SK-N-MC (cell line): ENCODE results near the gene CABLES2.

ENCODE experiments used
- DNase-seq: peaks from one replicate; pipeline ENCODE4 v3.0.0-alpha.2; 2011; ENCODE audit warnings: low read depth, low spot score
- H3K27ac ChIP-seq: fragments of 200-600 bp; sonication (generic); 2 replicates; pipeline ENCODE4 v1.5.1; 2016; ENCODE audit warnings: mixed run types
- H3K36me3 ChIP-seq: fragments of 200-600 bp; sonication (generic); 2 replicates; pipeline ENCODE4 v1.6.1; 2017; ENCODE audit warnings: antibody characterized with exemption, low read length, mixed read lengths; ENCODE audit not compliant: insufficient read depth
- H3K4me3 ChIP-seq: fragments of 200-600 bp; sonication (generic); 2 replicates; pipeline ENCODE4 v1.5.1; 2016
- H3K9ac ChIP-seq: fragments of 200-600 bp; sonication (generic); 2 replicates; pipeline ENCODE4 v1.8.0; 2017; ENCODE audit warnings: mixed run types, mixed read lengths; ENCODE audit not compliant: insufficient read length
- H3K9me3 ChIP-seq: fragments of 200-600 bp; sonication (generic); 2 replicates; pipeline ENCODE4 v1.6.1; 2017; ENCODE audit warnings: low read depth, mild to moderate bottlenecking, antibody characterized with exemption, low read length, moderate library complexity, mixed read lengths
- EZH2 ChIP-seq: fragments of 200-600 bp; sonication (generic); IDR thresholded peaks from one replicate; pipeline ENCODE4 v1.6.1; 2017; ENCODE audit warnings: antibody characterized with exemption
- FOXP2 ChIP-seq: optimal IDR thresholded peaks from 2 replicates; pipeline ENCODE3; 2011; ENCODE audit warnings: mild to moderate bottlenecking, moderate library complexity; ENCODE audit not compliant: insufficient read depth; ENCODE audit errors: extremely low read length, control extremely low read depth
- POLR2AphosphoS5 ChIP-seq: IDR thresholded peaks from 2 replicates; pipeline ENCODE4 v1.6.1; 2012; ENCODE audit warnings: mild to moderate bottlenecking, low read depth, low read length, borderline replicate concordance

CABLES2 gene

DNA sequence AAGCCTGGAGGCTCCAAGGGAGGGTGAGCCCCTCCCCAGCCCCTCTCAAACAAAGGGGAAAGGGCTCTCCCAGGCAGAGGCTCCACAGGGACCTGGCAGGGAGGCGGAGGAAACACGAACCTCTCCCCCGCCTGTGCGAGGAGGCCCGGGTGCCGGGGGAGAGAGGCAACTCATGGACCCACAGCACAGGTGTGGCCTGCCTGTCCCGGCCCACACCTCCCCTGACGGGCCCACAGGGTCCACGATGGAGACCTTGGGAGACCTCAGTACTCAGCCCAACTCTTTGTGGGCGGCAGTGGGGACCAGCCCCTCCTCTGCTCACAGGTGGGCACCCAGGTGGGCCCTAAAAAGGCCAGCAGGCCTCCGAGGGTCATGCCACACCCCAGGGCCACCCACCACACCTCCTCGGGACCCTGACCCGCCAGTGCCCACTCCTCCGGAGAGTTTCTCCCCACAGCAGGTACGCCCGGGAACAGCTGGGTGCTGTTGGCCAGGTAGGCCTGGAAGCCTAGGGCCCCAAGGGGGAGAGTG is 52.2 kb downstream of the CABLES2 start:
- no peak overlapping the region for H3K27ac ChIP-seq
- no peaks in the 10 kb centered on the region for H3K36me3 ChIP-seq
- no peak for DNase-seq
- no peak overlapping the region for H3K9ac ChIP-seq
- no peak overlapping the region for H3K4me3 ChIP-seq
- TF ChIP-seq POLR2AphosphoS5 (no peak), FOXP2 (no peak), EZH2 (no peak)
- no peaks in the 10 kb centered on the region for H3K9me3 ChIP-seq

DNA sequence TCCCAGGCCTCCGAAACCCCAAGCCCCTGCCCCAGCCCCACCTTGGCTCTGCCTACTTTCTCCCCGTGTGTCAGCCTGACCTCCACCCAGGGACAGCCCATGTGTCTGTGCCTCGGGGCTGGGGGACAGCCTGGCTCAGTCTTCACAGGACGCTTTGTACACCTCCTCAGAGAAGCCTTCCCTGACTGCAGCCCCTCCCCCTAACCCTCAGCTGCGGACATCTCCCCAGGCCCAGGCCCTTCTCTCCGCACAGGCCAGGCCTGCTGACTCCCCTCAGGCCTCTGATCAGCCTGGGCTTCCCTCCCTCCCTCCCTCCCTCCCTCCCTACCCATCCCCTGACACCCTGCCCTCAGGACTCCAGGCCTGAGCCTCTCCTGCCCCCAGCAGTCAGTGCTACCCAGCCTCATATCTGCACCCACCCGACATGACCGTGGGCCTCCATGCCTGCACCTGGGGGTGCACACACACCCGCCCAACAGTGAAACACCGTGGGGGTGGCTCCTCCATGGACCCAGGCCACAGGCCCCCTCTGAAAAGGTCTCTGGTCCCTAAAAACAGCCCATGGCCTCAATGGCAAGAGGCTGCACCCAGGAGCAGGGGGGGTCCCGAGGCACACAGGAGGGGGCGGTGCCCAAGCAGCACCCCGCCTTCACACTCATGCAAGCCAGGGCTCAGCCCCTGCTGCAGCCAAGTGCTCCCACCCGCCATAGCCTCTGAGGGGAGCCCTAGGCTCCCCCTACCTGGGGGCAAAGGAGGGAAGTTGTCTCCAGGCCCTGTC is 52.9 kb downstream of the CABLES2 start:
- H3K27ac ChIP-seq, result no peak overlapping the region
- H3K4me3 ChIP-seq, result no peak overlapping the region
- TF ChIP-seq FOXP2, result no peak
- TF ChIP-seq EZH2, result no peak
- TF ChIP-seq POLR2AphosphoS5, result no peak
- no peak overlapping the region for H3K9ac ChIP-seq
- no peaks in the 10 kb centered on the region for H3K36me3 ChIP-seq
- H3K9me3 ChIP-seq, result no peaks in the 10 kb centered on the region
- no peak for DNase-seq

DNA sequence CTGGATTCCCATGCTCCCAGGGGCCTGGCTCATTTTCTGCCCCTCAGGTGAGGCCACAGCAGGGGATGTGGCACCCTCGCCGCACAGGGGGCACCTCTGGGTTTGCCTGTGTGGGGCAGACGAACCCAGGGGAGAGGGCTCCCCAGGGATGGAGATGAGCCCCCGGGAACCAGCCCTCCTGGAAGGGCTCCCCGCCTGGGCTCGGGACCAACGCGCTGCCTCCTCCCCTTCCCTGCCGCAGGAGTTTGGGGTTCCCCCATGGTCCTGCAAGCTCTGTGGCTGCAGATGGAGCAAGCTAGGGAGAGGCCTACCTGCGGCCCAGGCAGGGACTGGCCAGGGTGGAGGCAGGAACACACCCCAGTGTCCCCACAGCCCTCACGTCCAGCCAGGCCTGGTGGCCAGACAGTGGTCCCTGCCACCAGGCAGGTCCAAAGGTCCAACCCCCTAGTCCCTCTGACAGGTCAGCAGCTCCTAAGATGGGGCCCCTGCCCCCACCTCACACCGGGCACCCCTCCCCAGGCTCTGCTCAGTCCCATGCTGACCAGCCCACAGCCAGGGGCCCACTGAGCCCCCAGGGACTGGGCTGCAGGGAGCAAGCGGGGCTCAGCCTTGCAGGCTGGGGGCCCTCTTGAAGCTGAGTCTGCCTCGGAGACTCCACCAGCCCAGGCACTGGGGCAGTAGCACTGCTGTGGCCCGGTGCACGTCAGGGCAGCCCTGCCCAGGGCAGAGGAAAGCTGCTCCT is 53.6 kb downstream of the CABLES2 start:
- DNase-seq, result no peak
- Histone ChIP-seq H3K27ac (no peak overlapping the region), H3K9ac (no peak overlapping the region), H3K9me3 (no peaks in the 10 kb centered on the region), H3K36me3 (no peaks in the 10 kb centered on the region), H3K4me3 (no peak overlapping the region)
- no peak for TF ChIP-seq POLR2AphosphoS5
- TF ChIP-seq FOXP2, result no peak
- no peak for TF ChIP-seq EZH2

DNA sequence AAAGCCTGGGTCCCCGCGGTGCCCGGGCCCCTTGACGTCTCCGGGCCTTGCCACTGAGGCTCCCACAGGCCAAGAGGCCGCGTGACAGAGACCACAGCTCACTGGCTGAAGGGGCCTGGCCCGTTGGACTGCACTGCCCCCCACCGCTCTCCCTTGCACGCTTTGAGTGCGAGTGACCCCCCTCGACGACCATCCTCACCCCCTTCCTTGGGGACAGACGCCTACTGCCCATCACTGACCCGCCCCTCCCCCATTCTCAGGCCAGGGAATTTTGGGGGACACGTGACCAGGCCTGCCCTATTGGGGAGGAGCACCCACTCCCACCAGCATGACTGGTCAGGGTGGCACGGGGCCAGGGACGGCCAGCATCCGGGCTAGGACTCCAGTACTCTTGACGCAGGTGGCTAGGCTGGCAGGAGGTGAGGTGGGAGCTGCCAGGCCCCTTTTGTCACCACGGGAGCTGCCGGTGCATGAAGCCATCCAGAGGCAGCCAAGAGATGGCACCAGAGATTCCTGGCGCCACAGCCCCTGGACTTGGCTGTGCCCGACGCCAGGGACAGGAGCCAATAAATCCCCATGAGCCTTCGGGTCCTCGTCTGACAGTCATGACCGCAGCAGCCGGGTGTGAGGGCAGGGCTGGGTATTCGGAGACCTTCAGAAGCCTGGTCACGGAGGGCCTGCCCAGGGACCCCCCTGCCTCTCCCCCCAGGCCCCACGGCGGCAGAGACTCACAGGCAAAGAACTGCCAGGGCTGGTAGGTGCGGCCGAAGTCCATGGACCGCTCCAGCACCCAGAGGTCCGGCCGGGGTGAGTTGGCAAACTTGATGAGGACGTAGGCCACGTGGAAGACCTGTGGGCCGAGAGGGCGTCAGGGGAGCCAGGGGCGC is 54.4 kb downstream of the CABLES2 start:
- Histone ChIP-seq H3K36me3 (no peaks in the 10 kb centered on the region), H3K9ac (no peak overlapping the region), H3K27ac (no peak overlapping the region), H3K4me3 (no peak overlapping the region), H3K9me3 (no peaks in the 10 kb centered on the region)
- TF ChIP-seq EZH2 (no peak), POLR2AphosphoS5 (no peak), FOXP2 (no peak)
- no peak for DNase-seq

DNA sequence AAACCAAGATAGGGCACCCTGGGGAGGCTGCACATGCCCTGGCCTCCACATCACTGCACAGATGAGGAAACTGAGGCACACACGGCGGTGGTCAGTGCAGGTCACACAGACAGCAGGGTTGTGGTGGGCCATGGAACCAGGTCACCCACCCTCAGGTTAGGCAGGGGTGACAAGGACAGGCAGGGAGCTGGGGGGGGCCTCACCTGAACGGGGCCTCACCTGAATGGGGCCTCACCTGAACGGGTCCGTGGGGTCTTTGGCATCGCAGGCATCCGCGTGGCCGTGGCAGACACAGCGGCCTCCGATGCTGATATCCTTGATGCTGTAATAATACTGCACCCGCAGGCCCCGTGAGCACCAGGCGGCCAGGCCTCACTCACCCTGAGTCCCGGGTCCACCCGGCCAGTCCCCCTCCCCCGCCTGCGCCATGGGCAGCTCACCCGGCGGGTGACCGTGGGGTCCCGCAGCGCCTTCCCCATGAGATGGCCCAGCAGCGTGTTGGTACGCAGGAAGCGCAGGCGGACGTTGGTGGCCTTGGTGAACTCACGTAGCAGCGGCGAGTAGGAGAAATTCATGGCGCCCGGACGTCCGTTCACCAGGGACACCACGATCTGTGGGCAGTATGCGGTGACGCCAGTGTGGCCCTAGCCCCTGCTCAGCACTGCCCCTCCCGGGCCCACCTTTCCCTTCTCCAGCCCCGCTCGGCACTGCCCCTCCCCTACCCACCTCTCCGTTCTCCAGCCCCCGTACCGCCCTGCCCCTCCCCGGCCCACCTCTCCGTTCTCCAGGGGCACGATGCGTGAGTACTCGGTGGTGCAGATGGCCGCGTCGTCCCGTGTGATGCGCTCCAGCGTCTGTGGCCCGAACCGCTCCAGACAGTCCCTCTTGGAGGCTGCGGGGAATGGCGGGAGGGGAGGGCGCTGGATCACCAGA is 55.4 kb downstream of the CABLES2 start:
- Histone ChIP-seq H3K27ac (no peak overlapping the region), H3K4me3 (no peak overlapping the region), H3K36me3 (no peaks in the 10 kb centered on the region), H3K9me3 (no peaks in the 10 kb centered on the region), H3K9ac (no peak overlapping the region)
- DNase-seq, result no peak
- TF ChIP-seq POLR2AphosphoS5 (no peak), FOXP2 (no peak), EZH2 (no peak)

DNA sequence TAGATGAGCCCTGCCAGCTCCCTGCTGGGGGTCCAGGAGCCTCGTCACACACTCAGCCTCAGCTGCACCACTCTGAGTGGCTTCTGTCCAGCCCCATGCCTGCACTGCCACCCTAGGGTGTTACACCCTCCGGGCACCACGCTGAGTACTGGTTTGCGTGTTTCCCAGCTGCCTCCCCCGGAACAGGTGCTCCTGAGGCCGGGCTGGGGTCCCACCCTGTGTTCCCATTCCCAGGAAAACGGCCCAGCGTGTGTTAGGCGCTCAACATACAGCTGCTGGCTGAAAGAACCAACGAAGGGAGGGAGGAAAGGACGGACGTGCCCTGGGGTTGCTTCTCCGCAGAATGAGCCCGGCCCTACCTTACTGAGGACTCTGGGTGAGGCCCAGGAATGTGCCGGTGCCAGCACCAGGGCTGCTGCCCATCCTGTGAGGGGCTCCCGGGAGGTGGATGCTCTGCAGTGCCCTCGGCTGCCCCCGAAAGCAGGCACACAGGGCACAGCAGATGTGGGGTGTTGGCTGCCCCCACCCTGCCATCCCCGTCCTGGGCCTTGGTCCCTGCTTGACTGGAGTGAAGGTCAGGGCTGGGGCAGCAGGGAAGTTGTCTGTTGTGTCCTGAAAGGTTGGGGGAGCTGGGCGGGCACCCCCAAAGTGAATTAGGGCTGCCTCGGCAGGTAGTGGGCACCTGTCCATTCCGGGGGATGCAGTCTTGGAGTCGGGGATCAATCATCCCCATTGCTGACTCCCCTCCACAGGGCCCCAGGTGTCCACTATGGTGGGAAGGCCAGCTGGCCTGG is 56.3 kb downstream of the CABLES2 start:
- no peak overlapping the region for H3K9ac ChIP-seq
- H3K36me3 ChIP-seq, result no peaks in the 10 kb centered on the region
- no peak for DNase-seq
- no peak overlapping the region for H3K4me3 ChIP-seq
- H3K27ac ChIP-seq, result no peak overlapping the region
- TF ChIP-seq POLR2AphosphoS5 (no peak), FOXP2 (no peak), EZH2 (no peak)
- no peaks in the 10 kb centered on the region for H3K9me3 ChIP-seq

DNA sequence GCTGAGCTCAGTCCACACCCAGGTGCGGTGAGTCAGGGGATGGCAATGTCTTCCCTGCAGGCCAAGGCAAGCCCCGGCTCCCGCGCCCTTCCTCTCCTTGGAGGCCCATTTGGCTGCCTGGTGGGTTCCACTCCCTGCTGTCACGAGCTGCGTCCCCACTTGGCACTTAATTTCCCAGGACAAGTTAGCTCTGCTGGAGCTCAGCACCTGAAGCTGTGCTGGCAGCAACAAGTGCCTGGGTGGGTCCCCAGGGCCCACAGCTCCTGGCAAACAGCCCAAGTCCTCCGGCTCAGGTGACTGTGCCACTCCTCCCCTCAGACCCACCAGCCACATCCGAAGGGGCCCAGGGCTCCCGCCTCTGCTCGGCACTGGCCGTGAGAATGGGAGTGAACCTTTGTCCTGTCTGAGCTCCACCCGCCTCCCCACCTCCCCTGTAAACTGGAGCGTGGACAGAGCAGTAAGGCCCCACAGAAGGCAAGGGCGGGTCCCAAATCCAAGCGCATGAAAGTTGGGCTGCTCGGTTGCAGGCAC is 56.9 kb downstream of the CABLES2 start:
- Histone ChIP-seq H3K9me3 (no peaks in the 10 kb centered on the region), H3K36me3 (no peaks in the 10 kb centered on the region), H3K27ac (no peak overlapping the region), H3K9ac (no peak overlapping the region), H3K4me3 (no peak overlapping the region)
- DNase-seq, result no peak
- no peak for TF ChIP-seq FOXP2
- no peak for TF ChIP-seq POLR2AphosphoS5
- no peak for TF ChIP-seq EZH2
